ENCODE data around the gene COX14. TPM values are rescaled to one million over a fixed set of nuclear protein-coding genes. Genes with fewer than 3 reads are reported as not detected.

The COX14 gene
- total and polyA plus RNA-seq, 10 of the 15 experiments (the other 5 are each of a cell fraction or from before 2014, with no cell fraction given), result 44.6 to 361 (median 120) TPM

GRCh38 chr12:50166799-50167048 is 54.7 kb downstream of the COX14 start (continued):
- TF ChIP-seq ZNF592 (IDR thresholded peaks at IDR 0.05) (no peak), SUPT20H (IDR thresholded peaks at IDR 0.05; ENCODE audit: borderline replicate concordance, control insufficient read depth, low read depth, low read length) (no peak), MEF2B (IDR thresholded peaks at IDR 0.05; ENCODE audit: partially characterized antibody, poor library complexity, severe bottlenecking) (no peak), E2F8 (IDR thresholded peaks at IDR 0.05; ENCODE audit: low read depth, partially characterized antibody) (no peak), EGR1 (IDR thresholded peaks at IDR 0.05; ENCODE audit: borderline replicate concordance in 1 of 2, low read depth in 2 of 2, low read length in 2 of 2) (peak in 1 of 2 experiments; percentile 93; a peak in 2 of 3 replicates), CBX5 (IDR thresholded peaks at IDR 0.05; ENCODE audit: low read depth) (no peak), ATF7 (IDR thresholded peaks at IDR 0.05; ENCODE audit: low read depth) (no peak), ZNF24 (IDR thresholded peaks at IDR 0.05) (no peak), HDGF (IDR thresholded peaks at IDR 0.05) (no peak), CEBPZ (IDR thresholded peaks at IDR 0.05; ENCODE audit: low read depth, low read length) (no peak), SREBF2 (IDR thresholded peaks at IDR 0.05; ENCODE audit: low read length) (no peak), PML (IDR thresholded peaks at IDR 0.05; ENCODE audit: low read length) (no peak), NBN (IDR thresholded peaks at IDR 0.05) (0 out of 2 replicates have a peak, but pooled peaks have one; percentile 42), SPI1 (IDR thresholded peaks at IDR 0.05; ENCODE audit: borderline replicate concordance, insufficient read depth, low read depth, low read length) (no peak; the same call in 1 of the 2 replicates), RCOR1 (conservative IDR thresholded peaks at IDR 0.05; ENCODE audit: low read depth, low read length) (no peak)
